ENCODE results near the gene SRM.
"Not testable (repeated sequence)": the region's sequence is repeated elsewhere in the genome, so short reads cannot be mapped to it uniquely, and the experiment has no call there.

The SRM gene

GRCh38 chr1:11041048-11041447 is 18.8 kb downstream of the SRM start:
- TF ChIP-seq CTCF (IDR thresholded peaks at IDR 0.05; ENCODE audit: low read depth, low read length): no peak
- no peak for DNase-seq (ENCODE audit: extremely low read depth, low read depth)

- not testable (repeated sequence) for DNase-seq (ENCODE audit: extremely low read depth, low read depth)
These were observed 19.8 kb downstream of the SRM start for GRCh38 chr1:11040105-11040429.

- TF ChIP-seq CTCF (IDR thresholded peaks at IDR 0.05; ENCODE audit: low read depth, low read length): no peak
- DNase-seq (ENCODE audit: extremely low read depth, low read depth): no peak
These were observed 20.3 kb downstream of the SRM start for GRCh38 chr1:11039351-11040104.

GRCh38 chr1:11037740-11038182 is 22.1 kb downstream of the SRM start:
- peak; percentile 68 for DNase-seq (ENCODE audit: extremely low read depth, low read depth)
- TF ChIP-seq CTCF (IDR thresholded peaks at IDR 0.05; ENCODE audit: low read depth, low read length): peak; percentile 98

GRCh38 chr1:11037019-11037739 is 22.6 kb downstream of the SRM start:
- DNase-seq (ENCODE audit: extremely low read depth, low read depth): not testable (repeated sequence)

- DNase-seq (ENCODE audit: extremely low read depth, low read depth): no peak
- no peak for TF ChIP-seq CTCF (IDR thresholded peaks at IDR 0.05; ENCODE audit: low read depth, low read length)
These were observed 28.1 kb downstream of the SRM start for GRCh38 chr1:11031624-11032262.

- no peak for DNase-seq (ENCODE audit: extremely low read depth, low read depth)
- TF ChIP-seq CTCF (IDR thresholded peaks at IDR 0.05; ENCODE audit: low read depth, low read length): no peak
These were observed 29.0 kb downstream of the SRM start for GRCh38 chr1:11030865-11031264.

- no peak for DNase-seq (ENCODE audit: extremely low read depth, low read depth)
- no peak for TF ChIP-seq CTCF (IDR thresholded peaks at IDR 0.05; ENCODE audit: low read depth, low read length)
These were observed 31.8 kb downstream of the SRM start for GRCh38 chr1:11028018-11028417.
